ENCODE results near the gene IDUA.

- no peak for TF ChIP-seq TARDBP (IDR thresholded peaks at IDR 0.05)
- no peak for TF ChIP-seq FOXK2 (IDR thresholded peaks at IDR 0.05)
- TF ChIP-seq SUZ12 (IDR thresholded peaks at IDR 0.05) = no peak
- no peak for TF ChIP-seq NFRKB (IDR thresholded peaks at IDR 0.05)
- TF ChIP-seq ELF4 (IDR thresholded peaks at IDR 0.05) = no peak
- no peak for TF ChIP-seq SP1 (IDR thresholded peaks at IDR 0.05)
- TF ChIP-seq LEF1 (IDR thresholded peaks at IDR 0.05; ENCODE audit: borderline replicate concordance) = no peak
- TF ChIP-seq ARNT (IDR thresholded peaks at IDR 0.05) = no peak
- no peak for TF ChIP-seq BHLHE40 (IDR thresholded peaks at IDR 0.05; ENCODE audit: borderline replicate concordance)
These were observed 62.1 kb downstream of the IDUA start for GRCh38 chr4:1048773-1049590.
